ENCODE data around the gene PI4KB.

DNA sequence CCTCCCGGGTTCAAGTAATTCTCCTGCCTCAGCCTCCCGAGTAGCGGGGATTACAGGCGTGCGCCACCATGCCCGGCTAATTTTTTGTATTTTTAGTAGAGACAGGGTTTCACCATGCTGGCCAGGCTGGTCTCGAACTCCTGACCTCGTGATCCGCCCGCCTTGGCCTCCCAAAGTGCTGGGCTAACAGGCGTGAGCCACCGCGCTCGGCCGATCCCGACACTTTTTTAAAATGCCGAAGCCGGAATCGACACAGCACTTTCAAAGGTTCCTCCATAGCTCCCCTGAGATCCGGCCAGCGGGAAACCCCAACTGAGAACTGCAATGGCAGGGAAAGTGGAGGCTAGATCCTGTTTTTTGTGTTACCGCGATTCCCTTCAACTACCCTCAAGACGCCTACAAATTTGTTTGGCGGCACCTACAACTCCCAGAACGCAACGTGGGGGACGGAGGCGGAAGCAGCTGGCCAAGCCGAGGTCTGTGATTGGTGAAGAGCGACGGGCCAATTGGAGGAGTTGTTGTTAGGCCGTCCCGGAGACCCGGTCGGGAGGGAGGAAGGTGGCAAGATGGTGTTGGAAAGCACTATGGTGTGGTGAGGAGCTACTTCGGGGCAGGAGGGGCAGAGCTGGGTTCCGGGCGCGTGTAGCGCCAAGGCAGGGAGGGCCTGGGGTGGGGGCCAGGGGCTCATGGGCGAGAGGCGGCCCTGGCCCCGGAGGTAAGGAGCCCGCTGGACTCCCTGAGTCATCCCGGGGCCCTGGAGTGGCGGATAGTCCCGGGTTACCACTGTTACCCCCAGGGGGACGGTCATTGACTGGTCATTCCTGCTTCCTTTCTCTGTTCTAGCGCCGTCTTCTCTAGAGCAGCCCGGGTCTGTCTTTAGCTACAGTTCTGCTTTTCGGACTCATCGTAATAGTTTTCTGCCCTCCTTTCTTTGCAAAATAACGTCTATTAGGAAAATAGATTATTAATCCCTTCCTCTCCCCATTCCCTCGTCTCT is 72.7 kb downstream of the PI4KB start, which contains the start of gene PSMD4:
- TF ChIP-seq, protein P1, sequence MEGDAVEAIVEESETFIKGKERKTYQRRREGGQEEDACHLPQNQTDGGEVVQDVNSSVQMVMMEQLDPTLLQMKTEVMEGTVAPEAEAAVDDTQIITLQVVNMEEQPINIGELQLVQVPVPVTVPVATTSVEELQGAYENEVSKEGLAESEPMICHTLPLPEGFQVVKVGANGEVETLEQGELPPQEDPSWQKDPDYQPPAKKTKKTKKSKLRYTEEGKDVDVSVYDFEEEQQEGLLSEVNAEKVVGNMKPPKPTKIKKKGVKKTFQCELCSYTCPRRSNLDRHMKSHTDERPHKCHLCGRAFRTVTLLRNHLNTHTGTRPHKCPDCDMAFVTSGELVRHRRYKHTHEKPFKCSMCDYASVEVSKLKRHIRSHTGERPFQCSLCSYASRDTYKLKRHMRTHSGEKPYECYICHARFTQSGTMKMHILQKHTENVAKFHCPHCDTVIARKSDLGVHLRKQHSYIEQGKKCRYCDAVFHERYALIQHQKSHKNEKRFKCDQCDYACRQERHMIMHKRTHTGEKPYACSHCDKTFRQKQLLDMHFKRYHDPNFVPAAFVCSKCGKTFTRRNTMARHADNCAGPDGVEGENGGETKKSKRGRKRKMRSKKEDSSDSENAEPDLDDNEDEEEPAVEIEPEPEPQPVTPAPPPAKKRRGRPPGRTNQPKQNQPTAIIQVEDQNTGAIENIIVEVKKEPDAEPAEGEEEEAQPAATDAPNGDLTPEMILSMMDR (conservative IDR thresholded peaks at IDR 0.05; ENCODE audit: low read depth, low read length), result no peak
- TF ChIP-seq, protein P2, sequence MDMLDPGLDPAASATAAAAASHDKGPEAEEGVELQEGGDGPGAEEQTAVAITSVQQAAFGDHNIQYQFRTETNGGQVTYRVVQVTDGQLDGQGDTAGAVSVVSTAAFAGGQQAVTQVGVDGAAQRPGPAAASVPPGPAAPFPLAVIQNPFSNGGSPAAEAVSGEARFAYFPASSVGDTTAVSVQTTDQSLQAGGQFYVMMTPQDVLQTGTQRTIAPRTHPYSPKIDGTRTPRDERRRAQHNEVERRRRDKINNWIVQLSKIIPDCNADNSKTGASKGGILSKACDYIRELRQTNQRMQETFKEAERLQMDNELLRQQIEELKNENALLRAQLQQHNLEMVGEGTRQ (IDR thresholded peaks at IDR 0.05; ENCODE audit: low read depth, low read length), result peak; percentile 61
- no peak for TF ChIP-seq SMC3 (IDR thresholded peaks at IDR 0.05; ENCODE audit: low read depth, low read length)
- peak; percentile 91 for TF ChIP-seq POLR2A (IDR thresholded peaks at IDR 0.05; ENCODE audit: low read depth, low read length)
- no peak for TF ChIP-seq RAD21 (IDR thresholded peaks at IDR 0.05; ENCODE audit: low read length)
- TF ChIP-seq MXI1 (IDR thresholded peaks at IDR 0.05; ENCODE audit: borderline replicate concordance, low read depth, low read length), result peak; percentile 43; the same call in 1 of the 2 replicates
- TF ChIP-seq MAFK (IDR thresholded peaks at IDR 0.05; ENCODE audit: low read depth, low read length), result no peak
- no peak for TF ChIP-seq RCOR1 (IDR thresholded peaks at IDR 0.05; ENCODE audit: insufficient replicate concordance, low read length)
- TF ChIP-seq CEBPB (IDR thresholded peaks at IDR 0.05; ENCODE audit: low read depth, low read length), result no peak
- no peak for TF ChIP-seq CHD1 (IDR thresholded peaks at IDR 0.05; ENCODE audit: low read depth, low read length)

Measured in IMR-90 (cell line).